Smooth muscle cell of the brain vasculature (primary cell): ENCODE measurements around the gene GAS7.
A peak's percentile ranks its signal among the peaks of the same experiment; 100 is the strongest.

ENCODE experiments used
- DNase-seq: peaks from one replicate; pipeline ENCODE4 v3.0.0-alpha.2; 2012; ENCODE audit warnings: low read depth, low spot score

GAS7 gene

DNA sequence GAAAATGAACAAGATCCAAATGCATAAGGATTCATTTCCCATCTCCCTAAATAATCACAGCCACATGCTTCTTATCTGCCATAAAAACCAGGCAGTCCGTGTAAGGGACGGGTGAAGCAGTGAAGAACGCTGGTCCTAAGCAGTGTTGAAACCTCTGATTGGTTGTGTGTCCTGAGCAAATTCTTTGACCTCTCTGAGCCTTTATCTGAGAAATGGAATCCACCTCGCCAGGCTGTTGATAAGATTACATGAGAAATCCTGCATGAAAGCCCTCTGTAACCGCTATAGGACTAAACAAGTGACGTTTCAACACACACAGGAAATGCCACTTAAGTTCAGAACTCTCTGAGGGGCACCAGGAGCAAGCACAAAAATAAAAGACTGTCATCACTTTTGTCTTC, 26.8 kb downstream of the GAS7 start:
- no peak for DNase-seq

DNA sequence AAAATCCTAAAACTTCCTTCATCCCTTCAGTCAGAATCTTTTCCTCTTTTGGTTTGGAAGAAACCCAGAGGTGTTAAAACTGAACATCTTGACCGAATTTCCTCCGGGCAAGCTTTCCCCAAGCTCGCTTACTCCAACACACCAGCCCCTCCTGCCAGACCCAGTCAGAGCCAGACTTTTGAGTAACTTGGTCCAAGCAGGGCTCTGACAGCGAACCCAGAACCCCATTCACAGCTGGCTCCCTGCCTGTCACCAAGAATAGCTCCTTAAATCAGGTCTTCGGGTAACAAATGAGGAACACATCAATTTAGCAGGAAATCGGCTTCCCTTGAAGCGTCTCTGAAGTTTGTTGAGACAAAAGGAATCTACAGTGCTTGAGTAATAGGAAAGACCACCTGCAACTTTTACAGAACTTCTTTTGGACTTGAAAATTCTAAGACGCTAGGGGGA, 27.3 kb downstream of the GAS7 start:
- no peak for DNase-seq

DNA sequence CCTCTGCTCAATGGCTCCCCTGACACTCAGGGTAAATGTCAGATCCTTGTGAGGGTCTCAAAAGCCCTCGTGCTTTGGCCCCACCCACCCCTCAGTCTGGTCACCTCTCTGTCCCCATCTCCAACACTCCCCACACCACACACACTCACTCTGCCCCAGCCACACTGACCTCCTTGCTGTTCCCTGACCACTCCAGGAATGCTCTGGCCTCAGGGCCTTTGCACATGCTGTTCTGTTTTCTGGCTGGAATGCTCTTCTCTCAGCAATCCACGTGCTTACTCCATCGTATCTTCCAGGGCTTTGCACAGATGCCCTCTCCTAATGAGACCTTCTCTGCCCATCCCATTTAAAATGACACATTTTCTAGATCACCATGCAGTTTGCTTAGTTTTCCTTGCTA, 28.2 kb downstream of the GAS7 start:
- DNase-seq: no peak

DNA sequence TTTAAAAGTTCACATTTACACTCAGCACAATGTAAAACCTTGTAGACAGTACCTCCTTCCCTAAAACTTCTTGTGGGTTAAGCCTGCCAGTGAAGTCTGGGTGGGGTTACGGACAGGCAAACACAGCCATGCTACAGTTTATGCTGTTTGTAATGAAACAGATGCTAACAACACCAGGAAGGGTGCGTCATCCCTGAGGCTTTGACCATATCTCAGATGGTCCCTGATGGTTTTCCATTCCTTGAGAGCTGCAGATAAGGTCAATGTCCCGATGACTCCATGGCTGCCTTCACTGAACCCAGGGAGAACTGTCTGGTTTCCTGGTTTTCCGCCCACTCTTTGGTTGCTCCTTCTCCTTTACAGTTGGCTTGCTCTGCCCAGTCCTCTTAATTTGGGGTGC, 29.1 kb downstream of the GAS7 start:
- DNase-seq: no peak

DNA sequence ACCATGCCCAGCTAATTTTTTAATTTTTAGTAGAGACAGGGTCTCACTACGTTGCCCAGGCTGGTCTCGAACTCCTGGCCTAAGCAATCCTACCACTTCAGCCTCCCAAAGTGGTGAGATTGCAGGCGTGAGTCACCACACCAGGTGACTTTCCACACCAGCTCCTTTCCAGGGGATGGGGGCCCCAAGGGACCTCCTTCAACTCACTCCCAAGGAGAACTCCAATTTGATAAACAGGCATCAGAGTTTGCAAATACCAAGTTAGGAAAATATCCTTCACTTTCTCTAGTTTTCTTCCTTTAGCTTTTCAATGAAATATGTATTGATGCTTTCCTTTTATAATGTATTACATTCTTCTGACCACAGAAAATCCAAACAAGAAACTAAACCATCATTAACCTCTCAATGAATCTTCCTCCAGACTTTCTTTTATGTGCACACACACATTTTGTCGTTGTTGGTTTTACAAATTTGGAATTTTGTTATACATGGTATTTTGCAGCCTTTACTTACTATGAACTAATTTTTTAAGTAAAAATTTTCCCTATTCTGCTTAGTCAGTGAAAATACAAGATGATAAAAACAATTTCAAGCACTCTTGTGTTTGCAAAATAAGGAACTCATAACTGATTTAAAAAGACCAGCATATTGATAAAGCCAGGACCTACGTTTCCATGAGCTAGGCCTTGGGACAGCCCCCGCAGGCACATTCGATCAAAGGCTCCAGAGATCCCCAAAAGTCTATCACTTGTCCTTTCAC, 32.0 kb downstream of the GAS7 start:
- no peak for DNase-seq

DNA sequence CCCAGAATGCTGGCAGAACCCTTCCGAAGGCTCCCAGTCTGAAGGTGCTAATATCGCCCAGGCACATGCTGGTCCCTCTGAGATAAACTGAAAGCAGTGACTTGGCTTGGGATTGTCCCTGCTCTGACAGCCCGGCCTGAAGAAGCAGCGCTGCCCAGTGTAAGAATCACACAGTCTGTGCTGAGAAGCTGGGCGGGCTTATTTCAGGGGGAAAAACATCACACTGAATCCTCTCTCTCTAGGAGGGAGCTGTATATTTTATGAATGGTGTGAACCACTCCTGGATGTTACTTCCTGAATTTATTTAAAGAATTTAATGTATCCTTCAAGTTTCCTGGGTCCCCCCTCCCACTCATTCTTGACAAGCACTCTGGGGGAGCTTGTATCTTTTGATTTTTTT, 36.3 kb downstream of the GAS7 start:
- DNase-seq: no peak

DNA sequence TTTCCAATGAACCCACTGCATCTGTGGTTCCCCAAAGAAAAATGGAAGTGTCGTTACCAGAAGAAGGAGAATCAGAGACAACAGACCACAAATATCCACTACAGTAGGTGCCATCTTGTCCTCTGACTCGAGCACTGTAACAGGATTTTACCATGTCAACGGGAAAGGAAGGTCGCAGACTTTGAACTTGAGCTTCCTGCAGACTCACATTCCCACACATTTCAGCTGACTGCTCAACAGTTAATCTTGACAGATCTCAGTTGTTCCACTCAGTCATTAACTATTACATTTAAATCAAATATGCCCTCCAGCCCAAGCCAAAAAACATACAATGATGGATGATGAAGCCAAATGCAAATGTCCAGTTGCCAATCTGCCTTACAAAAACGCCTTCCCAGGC, 37.0 kb downstream of the GAS7 start:
- DNase-seq: no peak

DNA sequence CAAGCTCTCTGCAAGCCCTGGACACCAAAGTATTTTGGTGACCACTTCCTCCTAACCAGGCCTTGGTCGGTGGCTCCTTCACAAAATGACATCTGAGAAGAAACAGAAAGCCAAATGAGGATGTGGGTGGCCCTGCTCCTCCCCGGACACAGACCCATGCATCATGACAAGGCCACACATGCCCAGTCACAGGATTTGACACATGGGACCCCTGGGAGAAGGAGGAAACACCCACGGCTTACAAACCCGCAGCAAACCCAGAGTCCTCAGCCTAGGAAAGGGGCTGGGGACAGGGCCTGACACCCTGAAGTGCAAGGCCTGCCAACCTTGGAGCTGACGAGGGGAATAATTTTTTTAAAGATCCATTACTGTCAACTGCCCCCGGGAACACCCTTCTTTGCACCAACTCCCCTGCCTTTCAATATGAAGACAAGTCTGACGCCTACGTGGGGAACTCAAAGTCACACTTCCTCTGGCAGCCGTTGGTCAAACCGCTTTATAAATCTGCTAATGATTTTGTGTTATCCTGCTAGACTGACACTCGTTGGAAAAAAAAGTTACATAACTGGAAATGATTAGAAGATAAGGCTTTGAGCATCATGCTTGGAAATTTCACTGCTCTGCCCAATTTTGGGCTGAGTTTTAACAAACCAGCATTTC, 41.3 kb downstream of the GAS7 start:
- DNase-seq: no peak

DNA sequence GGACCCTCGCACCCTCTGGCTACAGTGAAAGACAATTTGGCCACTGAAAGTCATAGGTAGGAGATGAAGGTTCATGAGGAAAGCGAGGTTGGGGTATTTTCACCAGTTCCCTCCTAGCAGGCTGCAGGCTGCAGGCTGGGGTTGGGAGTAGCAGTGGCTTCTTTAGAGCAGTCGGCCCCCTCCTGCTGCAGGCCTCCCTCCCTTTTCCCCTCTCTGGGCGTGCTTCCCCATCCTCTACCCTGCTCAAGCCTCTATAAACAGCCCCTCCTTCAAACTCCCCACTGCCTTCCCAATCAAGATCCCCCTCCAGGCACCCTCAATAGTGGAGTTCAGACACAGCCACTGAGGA, 41.8 kb downstream of the GAS7 start:
- DNase-seq: no peak

DNA sequence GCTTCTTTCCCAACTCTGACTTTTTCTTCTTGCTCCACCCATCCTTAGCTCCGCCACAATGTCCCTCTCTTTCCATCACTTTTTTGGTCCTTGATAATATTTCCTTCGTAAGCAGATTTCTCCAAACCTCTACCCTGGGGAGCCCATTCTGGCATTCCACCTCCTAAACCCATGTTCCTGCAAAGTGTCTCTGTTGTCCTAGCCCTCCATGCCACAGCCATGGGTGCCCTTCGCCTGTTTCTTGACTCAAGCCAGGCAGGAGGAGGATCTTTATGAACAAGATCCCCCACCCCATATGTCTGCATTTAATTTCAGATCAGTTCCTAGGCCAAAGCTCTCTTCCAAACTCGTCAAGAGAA, 42.4 kb downstream of the GAS7 start:
- DNase-seq: no peak

DNA sequence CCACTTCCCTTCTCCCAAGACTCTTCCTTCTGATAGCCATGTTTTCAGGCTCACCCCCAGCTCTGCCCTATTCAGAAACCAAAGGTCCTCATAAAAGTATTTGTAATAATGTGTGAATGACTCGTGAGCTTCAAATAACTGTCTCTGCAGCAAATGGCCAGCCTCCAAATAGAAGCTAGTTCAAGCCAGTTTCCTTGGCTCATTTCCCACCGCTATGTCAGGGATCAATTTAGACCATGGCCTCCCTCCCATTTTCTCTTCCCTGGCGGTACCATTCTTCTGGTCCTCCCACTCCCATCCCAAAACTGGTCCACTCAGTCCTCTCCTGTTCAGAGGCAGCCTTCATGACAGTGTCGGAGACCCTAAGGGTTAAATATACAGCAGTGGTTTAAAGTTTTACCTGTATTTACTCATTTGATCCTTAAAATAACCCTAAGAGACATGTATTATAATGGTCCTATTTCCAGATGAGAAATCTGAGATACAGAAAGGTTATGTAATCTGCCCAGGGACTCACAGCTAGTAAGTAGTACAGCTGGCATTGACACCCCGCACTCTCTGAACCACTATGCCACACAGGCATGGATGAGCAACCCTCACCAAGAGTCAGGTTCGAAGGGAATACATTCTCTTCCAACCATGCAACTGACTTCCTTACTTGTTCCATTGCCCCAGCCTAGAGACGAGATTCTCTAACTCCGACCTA, 42.9 kb downstream of the GAS7 start:
- DNase-seq: no peak

DNA sequence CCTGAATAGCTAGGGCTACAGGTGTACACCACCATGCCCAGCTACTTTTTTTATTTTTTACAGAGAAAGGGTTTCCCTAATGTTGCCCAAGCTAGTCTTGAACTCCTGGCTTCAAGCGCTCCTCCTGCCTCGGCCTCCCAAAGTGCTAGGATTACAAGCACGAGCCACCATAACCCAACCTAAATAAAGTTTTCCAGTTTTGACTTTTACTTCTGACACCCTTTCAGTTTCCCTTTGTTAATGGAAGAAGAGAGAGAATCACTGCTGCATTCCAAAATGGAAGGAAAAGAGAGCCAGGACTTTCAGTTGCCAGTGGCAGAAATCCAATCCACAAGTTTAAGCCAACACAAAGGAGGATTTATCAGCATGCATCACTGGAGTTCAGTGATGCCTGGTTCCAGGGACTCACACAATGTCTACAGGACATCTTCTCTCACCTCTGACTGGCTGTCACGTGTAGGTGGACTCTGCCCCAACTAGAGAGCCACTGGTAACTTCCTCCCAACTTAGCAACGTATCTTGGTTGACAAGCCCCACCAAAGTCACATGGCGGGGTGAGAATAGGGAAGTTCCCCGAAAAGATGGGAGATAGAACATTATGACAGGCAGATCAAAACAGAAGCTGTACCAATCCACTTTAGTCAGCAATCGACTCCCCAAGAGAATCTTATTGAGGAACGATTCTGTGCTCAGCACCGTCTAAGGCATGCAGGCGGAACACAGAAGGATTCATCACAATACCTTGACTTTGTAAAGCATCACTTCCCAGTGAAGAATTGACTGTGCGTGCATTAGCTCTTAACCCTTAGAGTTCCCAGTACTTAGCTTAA, 46.5 kb downstream of the GAS7 start:
- no peak for DNase-seq

DNA sequence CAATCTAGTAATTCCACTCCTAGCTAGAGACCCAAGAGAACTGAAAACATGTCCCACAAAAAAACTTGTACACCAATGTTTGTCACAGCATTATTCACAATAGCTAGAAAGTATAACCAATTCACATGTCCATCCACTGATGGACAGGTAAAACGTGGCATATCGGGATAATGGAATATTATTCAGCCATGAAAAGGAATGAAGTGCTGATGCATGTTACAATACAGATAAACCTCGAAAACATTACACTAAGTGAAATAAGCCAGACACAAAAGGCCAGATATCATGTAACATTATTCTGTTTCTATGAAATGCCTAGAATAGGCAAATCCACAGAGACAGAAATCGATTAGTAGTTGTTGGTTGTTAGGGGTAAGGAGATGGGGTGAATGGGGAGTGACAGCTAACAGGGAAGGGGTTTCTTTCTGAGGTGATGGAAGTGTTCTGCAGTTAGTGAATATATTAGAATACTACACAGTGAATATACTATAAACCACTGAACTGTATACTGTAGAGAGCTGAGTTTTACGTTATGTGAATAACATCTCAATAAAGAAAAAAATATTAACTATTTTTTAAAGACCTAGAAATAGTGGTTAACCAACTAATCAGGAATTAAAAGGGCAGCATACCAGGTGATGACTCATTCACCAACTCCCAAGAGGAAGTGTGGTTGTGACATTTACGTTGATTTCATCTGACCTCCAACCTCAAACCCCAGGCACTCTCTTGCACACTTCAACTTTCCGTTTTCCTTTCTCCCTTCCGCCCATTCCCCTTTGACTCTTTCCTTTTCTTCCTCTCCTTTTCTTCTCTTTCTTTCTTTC, 48.6 kb downstream of the GAS7 start:
- DNase-seq: peak; percentile 63

DNA sequence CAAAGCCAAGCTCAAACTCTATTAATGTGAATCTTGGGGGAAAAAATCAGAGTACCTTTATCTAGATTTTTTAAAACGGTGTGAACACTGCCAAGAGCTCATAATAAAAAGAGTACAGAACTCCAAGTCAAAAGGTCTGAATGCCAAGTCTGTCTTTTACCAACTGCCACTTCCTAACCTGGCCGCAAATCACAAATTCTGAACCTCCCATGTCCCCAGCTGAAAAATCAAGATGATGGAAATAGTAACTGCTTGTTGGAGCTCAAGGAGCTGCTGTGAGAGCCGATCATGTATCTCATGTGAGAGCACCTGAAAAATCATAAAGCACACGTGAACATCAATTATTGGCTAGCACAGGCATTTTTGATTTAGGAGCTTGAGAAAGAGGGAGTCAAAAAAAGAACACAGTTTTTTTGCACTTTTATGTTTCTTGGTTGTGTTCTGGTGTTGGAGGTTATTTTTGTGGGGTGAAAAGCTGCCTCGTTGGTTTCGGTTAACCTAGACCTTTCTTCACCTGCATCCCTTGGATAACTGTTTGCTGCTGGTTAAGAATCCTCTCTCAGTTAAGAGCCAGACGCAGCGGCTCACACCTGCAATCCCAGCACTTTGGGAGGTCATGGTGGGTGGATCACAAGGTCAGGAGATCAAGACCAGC, 50.5 kb downstream of the GAS7 start:
- no peak for DNase-seq

DNA sequence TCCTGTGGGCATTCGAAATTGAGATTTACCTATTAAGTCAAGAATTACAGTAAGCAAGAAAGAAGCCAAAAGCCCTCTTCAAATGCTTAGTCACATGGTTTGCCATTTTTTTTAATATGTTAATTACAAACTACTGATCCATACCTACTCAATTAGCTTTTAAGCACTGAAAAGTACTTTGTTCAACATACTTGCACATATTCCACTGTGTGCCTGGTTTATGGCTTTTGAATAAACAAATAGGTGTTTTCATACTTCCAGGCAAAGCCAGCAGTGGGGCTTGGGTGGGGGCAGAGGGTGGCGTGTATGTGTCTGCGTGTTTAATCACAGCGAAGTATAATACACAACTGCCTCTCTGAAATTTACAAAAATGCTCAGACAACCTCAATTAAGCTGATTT, 51.4 kb downstream of the GAS7 start:
- DNase-seq: no peak

DNA sequence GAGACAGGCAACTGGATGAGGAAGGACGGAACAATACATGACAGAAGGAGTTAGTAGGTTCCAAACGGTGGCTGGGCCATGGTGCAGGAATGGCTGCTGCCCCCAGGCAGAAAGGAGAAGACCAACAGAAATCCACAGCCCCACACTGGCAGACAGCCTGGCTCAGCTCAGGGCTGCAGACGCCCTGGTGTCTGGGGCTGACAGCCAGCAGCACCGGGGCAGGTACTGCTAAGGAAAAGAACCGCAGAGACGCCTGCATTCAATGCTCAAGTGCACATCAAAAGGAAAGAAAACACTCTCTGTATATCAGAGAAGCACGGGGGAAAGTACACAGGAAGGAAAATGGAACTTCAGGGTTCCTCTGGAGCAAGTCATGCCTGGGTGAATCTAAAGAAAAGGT, 53.4 kb downstream of the GAS7 start:
- DNase-seq: no peak

DNA sequence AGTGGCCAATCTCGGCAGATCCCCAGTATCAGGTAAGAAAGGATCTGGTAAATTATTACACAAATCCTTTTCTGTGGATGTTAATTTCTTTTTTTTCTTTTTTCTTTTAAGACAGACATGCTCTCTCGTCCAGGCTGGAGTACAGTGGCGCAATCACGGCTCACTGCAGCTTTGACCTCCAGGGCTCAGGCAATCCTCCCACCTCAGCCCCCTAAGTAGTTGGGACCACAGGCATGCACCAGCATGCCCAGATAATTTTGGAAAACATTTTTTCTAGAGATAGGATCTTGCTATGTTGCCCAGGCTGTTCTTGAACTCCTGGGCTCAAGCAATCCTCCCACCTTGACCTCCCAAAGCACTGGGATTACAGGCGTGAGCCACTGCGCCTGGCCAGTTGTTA, 54.0 kb downstream of the GAS7 start:
- no peak for DNase-seq

DNA sequence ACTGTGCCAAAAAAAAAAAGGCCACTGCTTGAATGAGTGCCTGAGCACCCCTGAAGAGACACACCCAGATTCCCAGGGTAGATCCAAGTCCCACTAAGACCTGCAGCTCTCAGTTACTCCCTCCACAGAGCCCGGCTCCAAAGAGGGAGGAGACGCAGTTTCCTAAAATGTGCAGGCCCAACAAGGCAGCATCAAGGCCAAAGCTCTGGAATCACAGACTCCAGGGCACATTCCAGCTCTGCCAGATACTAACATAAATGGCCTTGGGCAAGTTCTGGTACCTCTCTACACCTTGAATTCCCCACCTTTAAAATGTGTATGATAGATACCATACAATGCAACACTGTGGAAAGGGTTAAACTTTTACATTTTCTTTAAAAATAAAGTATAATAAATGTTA, 57.0 kb downstream of the GAS7 start:
- DNase-seq: no peak

DNA sequence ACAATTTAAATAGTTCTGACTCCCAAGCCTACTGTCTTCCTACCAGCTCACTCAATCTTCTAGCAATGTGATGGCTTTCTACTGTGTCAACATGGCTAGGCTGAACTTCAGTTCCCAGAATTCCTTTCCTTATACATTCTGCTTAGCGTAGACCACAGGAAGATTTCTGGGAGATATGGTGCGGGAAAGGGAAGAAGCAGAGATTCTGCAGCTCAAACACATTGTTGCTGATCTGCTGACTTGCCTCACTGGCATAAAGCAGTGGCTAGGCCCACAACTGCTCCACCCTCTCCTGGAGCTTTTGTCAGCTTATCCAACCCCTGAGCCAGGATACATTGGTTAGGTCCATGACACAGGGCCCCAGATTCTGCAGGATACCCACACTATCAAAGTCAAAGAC, 58.8 kb downstream of the GAS7 start:
- DNase-seq: no peak

DNA sequence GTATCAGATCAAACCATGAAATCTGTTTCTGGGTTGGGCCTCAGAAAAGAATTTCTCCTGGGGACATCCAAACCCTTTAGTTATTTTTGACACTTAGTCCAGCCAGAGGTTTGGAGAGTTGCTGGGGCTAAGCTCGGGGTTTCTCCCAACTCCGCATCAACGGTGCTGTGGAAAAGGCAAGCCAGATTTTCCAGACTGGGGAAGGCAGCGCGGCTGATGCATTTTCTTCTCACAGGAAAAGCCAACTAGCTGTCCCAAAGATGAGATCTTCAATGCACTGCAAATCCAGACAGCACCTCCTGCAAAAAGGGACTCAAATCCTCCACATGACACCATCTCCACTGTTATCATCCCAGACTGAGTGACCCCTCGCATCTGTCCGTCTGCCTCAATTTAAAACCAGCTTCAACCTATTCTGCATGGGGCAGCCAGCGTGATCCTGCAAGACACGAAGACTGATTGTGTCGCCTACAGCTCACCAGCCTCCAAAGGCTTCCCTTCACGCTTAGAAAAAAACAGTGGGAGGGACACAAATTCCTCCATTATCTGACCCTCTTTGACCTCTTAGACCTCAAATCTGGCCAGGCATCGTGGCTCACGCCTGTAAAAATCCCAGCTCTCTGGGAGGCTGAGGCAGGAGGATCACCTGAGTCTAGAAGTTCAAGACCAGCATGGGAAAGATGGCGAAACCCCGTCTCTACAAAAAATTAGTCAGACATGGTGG, 62.0 kb downstream of the GAS7 start:
- no peak for DNase-seq
